ENCODE measurements around the gene TEX2. TPM values are rescaled to one million over a fixed set of nuclear protein-coding genes. Genes with fewer than 3 reads are reported as not detected.

Gene TEX2
- total and polyA plus RNA-seq, 2 experiments from 2014 or later: 7.5 to 17.7 TPM

DNA sequence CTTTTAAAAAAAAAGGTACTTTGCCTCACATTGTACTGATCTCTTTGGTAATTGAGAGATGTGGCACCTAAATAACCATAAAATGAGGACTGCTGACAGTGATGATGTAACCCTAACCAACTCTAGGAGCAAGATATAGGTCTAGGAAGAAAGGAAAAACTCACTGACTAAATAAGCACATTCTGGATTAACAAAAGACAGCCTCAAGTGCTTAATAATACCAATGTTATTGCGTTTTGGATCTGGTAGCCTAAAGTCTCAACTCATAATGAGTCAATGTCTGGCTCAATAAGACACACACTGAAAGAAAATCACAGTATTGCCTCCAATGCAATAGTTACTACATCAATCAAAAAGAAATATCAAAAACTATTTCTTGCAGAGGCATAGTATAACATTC lies 136.1 kb downstream of the TEX2 start:
- H3K4me3 Mint-ChIP-seq: no peak overlapping the region
- peaks cover 15% of the 10 kb centered on the region for H3K27me3 Mint-ChIP-seq (ENCODE audit: insufficient read depth, low read depth, poor library complexity)
- peaks cover 2% of the 10 kb centered on the region; the same call in 1 of the 3 replicates for H3K36me3 Mint-ChIP-seq (ENCODE audit: low read depth)
- Histone ChIP-seq H3K27me3 (ENCODE audit: insufficient read depth) (peaks cover 30% of the 10 kb centered on the region), H3K9me2 (ENCODE audit: insufficient read depth) (peaks cover 5% of the 10 kb centered on the region; the same call in 1 of the 2 replicates), H3K4me3 (no peak overlapping the region), H3K27ac (ENCODE audit: low read depth) (no peak overlapping the region), H3K79me2 (replicated peaks; ENCODE audit: insufficient read depth) (peaks cover 8% of the 10 kb centered on the region; the same call in 1 of the 2 replicates), H3F3A (replicated peaks; ENCODE audit: low read depth) (peaks cover 4% of the 10 kb centered on the region; the same call in 1 of the 2 replicates), H3K36me3 (ENCODE audit: insufficient read depth) (no peaks in the 10 kb centered on the region), H2AFZ (no peak overlapping the region), H3K4me2 (no peak overlapping the region), H3K4me1 (ENCODE audit: insufficient read depth) (peaks cover 16% of the 10 kb centered on the region), H4K20me1 (replicated peaks; ENCODE audit: insufficient read depth) (peaks cover 8% of the 10 kb centered on the region; the same call in 1 of the 2 replicates)
- peaks cover 9% of the 10 kb centered on the region for H3K4me1 Mint-ChIP-seq
- DNase-seq (ENCODE audit: low spot score) (no peak), ATAC-seq (no peak)
- no peak overlapping the region for H3K27ac Mint-ChIP-seq
- TF ChIP-seq ETS1 (IDR thresholded peaks at IDR 0.05): no peak
- TF ChIP-seq CREB1 (CRISPR knock-in tag; IDR thresholded peaks at IDR 0.05; ENCODE audit: low read depth): no peak
- TF ChIP-seq STAT1 (IDR thresholded peaks at IDR 0.05; ENCODE audit: unreplicated experiment): no peak
- TF ChIP-seq JUNB (IDR thresholded peaks at IDR 0.05; ENCODE audit: unreplicated experiment): no peak
- TF ChIP-seq, protein P1, sequence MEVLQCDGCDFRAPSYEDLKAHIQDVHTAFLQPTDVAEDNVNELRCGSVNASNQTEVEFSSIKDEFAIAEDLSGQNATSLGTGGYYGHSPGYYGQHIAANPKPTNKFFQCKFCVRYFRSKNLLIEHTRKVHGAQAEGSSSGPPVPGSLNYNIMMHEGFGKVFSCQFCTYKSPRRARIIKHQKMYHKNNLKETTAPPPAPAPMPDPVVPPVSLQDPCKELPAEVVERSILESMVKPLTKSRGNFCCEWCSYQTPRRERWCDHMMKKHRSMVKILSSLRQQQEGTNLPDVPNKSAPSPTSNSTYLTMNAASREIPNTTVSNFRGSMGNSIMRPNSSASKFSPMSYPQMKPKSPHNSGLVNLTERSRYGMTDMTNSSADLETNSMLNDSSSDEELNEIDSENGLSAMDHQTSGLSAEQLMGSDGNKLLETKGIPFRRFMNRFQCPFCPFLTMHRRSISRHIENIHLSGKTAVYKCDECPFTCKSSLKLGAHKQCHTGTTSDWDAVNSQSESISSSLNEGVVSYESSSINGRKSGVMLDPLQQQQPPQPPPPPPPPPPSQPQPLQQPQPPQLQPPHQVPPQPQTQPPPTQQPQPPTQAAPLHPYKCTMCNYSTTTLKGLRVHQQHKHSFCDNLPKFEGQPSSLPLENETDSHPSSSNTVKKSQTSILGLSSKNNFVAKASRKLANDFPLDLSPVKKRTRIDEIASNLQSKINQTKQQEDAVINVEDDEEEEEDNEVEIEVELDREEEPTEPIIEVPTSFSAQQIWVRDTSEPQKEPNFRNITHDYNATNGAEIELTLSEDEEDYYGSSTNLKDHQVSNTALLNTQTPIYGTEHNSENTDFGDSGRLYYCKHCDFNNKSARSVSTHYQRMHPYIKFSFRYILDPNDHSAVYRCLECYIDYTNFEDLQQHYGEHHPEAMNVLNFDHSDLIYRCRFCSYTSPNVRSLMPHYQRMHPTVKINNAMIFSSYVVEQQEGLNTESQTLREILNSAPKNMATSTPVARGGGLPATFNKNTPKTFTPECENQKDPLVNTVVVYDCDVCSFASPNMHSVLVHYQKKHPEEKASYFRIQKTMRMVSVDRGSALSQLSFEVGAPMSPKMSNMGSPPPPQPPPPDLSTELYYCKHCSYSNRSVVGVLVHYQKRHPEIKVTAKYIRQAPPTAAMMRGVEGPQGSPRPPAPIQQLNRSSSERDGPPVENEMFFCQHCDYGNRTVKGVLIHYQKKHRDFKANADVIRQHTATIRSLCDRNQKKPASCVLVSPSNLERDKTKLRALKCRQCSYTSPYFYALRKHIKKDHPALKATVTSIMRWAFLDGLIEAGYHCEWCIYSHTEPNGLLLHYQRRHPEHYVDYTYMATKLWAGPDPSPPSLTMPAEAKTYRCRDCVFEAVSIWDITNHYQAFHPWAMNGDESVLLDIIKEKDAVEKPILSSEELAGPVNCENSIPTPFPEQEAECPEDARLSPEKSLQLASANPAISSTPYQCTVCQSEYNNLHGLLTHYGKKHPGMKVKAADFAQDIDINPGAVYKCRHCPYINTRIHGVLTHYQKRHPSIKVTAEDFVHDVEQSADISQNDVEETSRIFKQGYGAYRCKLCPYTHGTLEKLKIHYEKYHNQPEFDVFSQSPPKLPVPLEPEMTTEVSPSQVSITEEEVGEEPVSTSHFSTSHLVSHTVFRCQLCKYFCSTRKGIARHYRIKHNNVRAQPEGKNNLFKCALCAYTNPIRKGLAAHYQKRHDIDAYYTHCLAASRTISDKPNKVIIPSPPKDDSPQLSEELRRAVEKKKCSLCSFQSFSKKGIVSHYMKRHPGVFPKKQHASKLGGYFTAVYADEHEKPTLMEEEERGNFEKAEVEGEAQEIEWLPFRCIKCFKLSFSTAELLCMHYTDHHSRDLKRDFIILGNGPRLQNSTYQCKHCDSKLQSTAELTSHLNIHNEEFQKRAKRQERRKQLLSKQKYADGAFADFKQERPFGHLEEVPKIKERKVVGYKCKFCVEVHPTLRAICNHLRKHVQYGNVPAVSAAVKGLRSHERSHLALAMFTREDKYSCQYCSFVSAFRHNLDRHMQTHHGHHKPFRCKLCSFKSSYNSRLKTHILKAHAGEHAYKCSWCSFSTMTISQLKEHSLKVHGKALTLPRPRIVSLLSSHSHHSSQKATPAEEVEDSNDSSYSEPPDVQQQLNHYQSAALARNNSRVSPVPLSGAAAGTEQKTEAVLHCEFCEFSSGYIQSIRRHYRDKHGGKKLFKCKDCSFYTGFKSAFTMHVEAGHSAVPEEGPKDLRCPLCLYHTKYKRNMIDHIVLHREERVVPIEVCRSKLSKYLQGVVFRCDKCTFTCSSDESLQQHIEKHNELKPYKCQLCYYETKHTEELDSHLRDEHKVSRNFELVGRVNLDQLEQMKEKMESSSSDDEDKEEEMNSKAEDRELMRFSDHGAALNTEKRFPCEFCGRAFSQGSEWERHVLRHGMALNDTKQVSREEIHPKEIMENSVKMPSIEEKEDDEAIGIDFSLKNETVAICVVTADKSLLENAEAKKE (CRISPR knock-in tag; IDR thresholded peaks at IDR 0.05): no peak
- no peak for TF ChIP-seq ZNF331 (CRISPR knock-in tag; IDR thresholded peaks at IDR 0.05; ENCODE audit: low read depth)
- TF ChIP-seq POLR2AphosphoS5 (IDR thresholded peaks at IDR 0.05; ENCODE audit: low read depth): no peak
- TF ChIP-seq EZH2phosphoT487 (IDR thresholded peaks at IDR 0.05; ENCODE audit: unreplicated experiment): no peak
- no peak for TF ChIP-seq EZH2 (IDR thresholded peaks at IDR 0.05; ENCODE audit: low read depth, unreplicated experiment)
- no peaks in the 10 kb centered on the region for H3K9me3 Mint-ChIP-seq
